ENCODE measurements around the gene PDK4.
"Not testable (repeated sequence)": the region's sequence is repeated elsewhere in the genome, so short reads cannot be mapped to it uniquely, and the experiment has no call there.

Gene PDK4

DNA sequence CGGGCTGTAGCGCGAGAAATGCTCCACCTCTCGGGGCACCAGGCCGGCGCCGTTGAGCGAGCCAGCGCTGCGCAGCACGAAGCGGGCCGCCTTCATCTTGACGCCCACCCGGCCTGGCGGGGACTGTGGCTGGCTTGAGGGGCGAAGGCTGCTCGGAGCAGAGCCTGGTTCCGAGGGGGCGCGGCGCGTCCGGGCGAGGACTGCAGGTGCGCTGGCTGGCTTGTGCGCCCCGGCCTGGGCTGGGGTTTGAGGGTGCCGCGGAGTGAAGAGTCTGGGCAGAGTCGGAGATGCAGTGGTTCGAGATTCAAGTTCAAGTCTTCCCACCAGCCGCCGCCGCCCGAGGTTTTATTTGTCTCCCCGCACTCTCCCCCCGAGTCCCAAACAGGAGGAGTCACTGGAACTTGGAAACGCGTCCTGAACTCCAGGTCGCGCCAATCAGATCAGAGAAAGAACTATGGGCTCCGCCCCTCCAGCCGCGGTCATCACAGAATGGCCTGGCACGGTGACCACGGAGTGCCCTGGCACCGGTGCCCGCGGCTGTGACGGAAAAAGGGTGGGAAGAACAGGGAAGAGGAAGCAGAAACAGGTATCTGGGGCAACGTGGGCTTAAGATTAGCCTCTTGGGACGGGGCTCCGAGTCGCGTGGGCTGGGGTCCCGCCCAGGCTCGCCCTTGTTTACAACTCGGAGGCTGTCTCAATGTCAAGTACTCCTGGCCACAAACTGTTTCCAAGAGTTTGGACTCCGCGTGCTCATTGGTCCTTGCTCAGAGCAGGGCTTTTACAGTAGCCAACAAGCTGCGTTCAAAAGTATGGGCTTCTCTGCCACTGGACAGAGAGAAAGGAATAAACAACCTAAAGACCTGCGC lies at the start of gene PDK4:
PDK4 (minus strand) TSS at position 319 of the 866 bp plus-strand sequence; CDS start at position 96, 223 bp downstream.
- no peak for DNase-seq

DNA sequence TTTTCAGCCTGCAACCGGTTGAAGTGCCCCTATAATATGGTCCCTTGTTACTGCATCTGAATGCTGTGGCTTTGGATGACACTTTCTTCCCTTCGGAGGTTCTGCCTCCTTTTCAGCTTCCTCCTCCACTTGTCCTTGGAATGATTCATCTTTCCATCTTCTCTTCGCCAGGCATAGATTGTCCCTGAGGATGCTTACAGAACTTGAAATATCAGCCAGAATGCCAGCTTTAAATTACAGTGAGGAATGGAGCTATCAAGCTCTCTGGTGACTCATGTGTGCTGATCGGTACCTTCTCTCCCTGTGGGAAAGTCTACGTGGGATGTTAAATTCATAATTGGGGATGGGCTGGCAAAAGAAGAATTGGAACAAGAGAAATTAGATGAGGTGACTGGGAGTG lies 45.9 kb upstream of the PDK4 start:
- no peak for DNase-seq

DNA sequence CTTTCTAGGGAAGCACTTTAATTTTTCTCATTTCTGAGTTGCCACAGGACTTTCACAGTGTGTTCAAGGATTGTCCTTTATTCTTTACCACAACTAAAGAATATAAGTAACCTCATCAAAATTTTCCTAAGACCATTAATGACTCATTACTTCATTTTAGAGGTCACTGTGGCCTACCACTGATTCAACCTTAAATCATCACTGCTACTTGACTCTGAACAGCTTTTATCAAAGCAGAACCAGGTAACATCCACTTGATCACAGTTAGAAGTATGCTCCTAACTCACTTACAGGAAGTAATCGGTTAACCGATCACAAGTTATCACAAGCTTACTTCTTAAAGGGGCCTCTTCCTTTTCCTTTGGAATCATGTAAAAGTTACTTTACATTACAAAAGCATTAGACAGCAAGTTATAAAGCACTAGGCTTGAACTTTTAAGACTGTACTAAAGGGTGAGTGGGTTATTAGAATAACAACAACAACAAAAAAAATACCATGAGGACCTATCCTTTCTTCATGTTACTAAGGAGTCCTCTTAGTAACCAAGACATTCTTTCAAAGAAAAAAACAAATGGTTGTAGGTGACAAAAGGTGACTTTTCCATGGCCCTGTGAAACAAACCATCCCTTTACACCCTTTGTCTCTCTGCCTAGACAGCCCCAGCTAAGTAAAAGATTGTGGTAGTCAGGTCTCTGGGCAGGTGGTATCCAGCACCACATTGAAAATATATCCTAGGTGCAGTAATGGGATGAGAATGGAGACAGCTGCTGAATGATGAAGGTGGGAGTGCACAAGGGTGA lies 40.0 kb upstream of the PDK4 start:
- DNase-seq: no peak

DNA sequence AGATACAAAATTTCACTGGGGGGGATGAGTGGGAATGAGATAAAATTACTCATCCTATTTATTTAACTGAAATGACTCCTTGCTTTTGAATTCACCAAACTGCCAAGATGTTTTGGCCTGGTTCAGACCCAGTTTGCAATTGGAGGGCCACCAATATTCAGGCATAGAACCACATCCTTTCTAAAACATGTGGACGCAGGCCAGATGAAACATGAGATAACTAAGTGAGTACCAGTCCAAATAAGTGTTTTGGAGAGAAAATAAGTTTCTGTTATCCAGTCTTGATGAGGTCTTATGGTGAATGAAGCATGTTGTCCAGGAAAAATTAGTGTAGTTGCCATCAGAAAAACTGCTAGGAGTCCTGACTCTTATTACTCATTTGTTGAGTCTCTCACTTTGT lies 36.3 kb upstream of the PDK4 start:
- DNase-seq: no peak

- DNase-seq: no peak
Observed at GRCh38 chr7:95631527-95631926, 35.2 kb upstream of the PDK4 start.

GRCh38 chr7:95630702-95631458 lies 34.6 kb upstream of the PDK4 start:
- DNase-seq: no peak

DNA sequence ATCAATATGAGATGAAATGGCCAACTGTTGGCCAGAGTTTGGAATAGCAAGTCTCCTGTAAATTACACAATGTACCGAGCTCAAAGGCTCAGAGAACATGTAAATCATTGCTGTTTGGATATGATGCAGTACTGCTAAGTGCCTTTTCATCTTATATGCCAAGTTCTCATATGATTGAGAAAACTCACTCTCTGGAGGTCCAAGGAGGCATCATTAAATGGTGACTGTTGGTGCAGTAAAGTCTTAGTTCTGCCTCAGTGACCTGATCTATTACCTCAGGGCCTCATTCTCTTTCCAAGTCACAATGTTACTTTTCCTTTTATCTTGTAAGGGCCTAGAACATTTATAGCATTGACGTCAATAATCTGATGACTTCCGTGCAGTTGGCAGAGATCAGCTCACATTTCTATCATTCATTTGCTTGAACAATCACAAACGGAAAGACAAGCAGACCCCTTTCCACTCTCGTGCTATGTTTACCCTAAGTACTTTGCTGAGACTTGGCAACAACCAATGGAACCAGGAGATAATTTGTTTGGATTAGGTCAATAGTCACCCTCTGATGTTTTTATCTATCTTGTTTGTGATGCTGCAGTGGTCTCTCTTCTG lies 32.6 kb upstream of the PDK4 start:
- no peak for DNase-seq

- no peak for DNase-seq
Observed at GRCh38 chr7:95623788-95624187, 27.5 kb upstream of the PDK4 start.

DNA sequence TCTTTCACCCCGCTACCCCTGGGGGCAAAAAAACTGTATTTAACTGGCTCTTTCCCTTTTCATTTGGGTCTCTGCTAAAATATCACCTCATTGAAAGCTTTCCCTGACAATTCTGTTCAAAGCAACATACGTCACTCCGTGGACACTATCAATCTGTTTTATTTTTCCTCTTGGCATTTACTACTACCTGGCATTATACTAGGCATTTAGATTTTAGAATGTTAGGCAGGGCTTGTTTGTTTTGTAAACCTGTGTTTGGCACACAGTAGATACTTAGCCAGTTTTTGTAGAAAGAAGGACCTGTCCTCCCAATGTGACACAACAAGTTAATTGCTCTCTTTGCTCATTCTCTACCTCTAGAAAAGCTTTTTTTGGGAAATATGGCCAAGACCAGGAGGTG lies 26.5 kb upstream of the PDK4 start:
- no peak for DNase-seq

- no peak for DNase-seq
Observed at GRCh38 chr7:95622001-95622549, 25.8 kb upstream of the PDK4 start.

- DNase-seq: no peak
Observed at GRCh38 chr7:95621404-95621803, 25.1 kb upstream of the PDK4 start.

- no peak for DNase-seq
Observed at GRCh38 chr7:95620631-95621030, 24.3 kb upstream of the PDK4 start.

- DNase-seq: no peak
Observed at GRCh38 chr7:95619921-95620320, 23.6 kb upstream of the PDK4 start.

GRCh38 chr7:95619517-95619916 lies 23.2 kb upstream of the PDK4 start:
- DNase-seq: no peak

DNA sequence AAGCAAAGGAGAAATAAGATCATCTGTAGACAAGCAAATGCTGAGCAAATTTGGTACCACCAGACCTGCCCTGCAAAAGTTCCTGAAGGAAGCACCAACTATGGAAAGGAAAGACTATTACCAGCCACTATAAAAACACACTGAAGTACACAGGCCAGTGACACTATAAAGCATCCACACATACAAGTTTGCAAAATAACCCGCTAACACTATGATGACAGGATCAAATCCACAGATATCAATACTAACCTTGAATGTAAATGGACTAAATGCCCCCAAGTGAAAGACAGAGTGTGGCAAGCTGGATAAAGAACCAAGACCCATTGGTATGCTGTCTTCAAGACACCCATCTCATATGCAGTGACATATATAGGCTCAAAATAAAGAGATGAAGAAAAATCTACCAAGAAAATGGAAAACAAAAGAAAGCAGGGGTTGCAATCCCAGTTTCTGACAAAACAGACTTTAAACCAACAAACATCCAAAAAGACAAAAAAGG lies 18.2 kb upstream of the PDK4 start:
- no peak for DNase-seq

DNA sequence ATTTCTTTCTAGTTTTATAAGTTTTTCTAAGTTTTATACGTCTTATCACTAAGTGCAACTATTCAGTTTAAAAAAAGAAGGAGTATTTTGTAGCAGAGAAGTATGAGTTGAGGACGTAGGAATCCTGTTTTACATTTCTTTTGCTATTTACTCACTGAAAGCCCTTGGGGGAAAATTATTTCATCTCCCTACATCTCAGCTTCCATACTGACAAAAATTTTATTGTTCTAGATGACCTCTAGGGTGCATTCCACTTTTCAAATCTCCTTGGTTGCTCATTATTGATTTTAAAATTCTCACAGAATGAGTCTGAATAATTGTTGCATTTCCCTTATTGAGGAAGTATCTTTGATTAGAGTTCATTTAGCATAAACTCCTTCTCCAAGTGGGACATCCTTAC lies 14.9 kb upstream of the PDK4 start:
- DNase-seq: no peak

DNA sequence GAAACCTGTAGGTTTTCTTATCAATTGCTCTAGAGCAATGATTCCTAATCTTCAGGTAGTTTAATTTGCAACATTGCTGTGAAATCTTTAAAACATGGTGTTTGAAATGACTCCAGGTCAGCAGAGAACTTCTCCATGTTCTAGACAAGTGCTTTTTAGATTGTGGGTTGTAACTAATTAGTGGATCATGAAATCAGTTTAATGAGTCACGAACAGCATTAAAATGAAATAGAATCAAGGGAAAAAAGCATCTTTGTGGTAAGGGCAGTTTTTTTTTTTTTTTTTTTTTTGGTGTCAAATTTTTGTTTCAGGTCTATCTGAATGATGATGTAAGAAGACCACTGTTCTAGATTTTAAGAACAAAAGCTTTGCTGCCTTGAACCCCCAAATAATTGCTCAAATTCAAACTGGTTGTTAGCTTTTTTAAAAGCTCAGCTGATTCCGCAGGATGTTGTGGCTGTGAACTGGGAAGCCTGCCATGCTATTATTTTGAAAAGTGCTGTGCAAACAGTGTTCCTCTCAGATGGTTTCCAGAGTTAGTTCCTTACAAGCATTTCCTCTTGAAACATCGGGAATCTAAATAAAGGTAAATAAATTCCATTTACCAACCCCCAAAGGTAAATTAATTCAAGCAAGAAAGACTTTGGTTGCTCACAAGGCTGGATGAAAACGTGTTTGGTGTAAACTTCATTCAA lies 13.1 kb upstream of the PDK4 start:
- no peak for DNase-seq

DNA sequence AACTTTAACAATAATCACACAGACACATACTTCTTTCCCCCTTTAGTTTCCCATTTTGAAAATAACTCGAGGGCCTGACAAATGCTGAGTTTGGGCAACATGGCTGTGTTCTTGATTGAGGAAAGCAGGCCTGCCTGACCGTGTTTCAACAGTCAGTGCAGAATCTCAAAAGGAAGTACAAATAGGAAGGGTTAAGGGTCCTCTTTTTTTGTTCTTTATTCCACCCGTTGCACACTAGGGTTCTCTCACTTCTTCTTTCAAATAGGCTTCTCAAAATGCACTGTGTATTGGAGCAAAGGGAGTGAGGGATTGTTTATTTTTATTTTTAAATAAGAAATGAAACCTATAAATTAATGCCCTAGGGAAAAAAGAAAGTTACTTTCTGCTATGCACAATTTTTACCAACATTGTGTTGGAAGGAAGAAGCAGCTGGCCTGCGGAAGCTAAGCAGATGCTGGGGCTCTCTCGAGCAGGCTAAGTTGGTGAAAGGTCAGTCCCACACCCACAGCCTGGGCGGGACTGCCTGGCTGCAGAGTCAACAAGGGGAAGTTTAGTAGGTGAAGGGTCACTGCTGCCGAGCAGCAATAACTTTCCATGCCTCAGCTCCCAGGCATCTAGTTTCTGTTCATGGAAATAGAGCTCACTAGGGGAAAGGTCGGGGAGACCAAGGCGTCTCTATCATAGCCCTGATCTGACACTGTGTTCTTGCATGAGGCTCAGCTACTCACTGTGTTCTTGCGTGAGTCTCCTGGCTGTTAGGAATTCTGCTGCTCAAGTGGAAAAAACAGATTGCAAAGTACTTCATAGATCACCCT lies 12.2 kb upstream of the PDK4 start:
- DNase-seq: no peak

GRCh38 chr7:95607561-95607960 lies 11.2 kb upstream of the PDK4 start:
- DNase-seq: no peak

- no peak for DNase-seq
Observed at GRCh38 chr7:95605275-95605674, 9.0 kb upstream of the PDK4 start.

DNA sequence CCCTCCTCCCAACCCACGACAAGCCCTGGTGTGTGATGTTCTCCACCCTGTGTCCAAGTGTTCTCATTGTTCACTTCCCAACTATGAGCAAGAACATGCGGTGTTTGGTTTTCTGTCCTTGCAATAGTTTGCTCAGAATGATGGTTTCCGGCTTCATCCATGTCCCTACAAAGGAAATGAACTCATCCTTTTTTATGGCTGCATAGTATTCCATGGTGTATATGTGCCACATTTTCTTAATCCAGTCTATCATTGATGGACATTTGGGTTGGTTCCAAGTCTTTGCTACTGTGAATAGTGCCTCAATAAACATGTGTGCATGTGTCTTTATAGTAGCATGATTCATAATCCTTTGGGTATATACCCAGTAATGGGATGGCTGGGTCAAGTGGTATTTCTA lies 8.5 kb upstream of the PDK4 start:
- DNase-seq: not testable (repeated sequence)
